Colonic mucosa (tissue), 4 donors: ENCODE measurements around the gene CNIH2. TPM values are rescaled to one million over a fixed set of nuclear protein-coding genes. Genes with fewer than 3 reads are reported as not detected.
A peak's percentile ranks its signal among the peaks of the same experiment; 100 is the strongest.

Experiments
- DNase-seq: peaks from one replicate; pipeline ENCODE4 v3.0.0-alpha.2; 2020
- H3K27ac ChIP-seq: fragments of 200-600 bp; one replicate; pipeline ENCODE4 v1.8.0; 2021
- H3K27me3 ChIP-seq: fragments of 200-600 bp; one replicate; pipeline ENCODE4 v1.8.0; 2021
- H3K36me3 ChIP-seq: fragments of 200-600 bp; one replicate; pipeline ENCODE4 v1.8.0; 2021
- H3K4me1 ChIP-seq: fragments of 200-600 bp; one replicate; pipeline ENCODE4 v1.8.0; 2021; ENCODE audit warnings: mild to moderate bottlenecking
- H3K4me3 ChIP-seq: fragments of 200-600 bp; one replicate; pipeline ENCODE4 v1.8.0; 2021
- H3K9ac ChIP-seq, 2 donors: one replicate each; pipeline ENCODE4 v1.7.0; 2013; ENCODE audit warnings: control low read depth in 2 of 2, low read depth in 2 of 2, low read length in 2 of 2
- H3K9me3 ChIP-seq: fragments of 200-600 bp; one replicate; pipeline ENCODE4 v1.8.0; 2021
- CTCF ChIP-seq: fragments of 200-600 bp; IDR thresholded peaks from one replicate; pipeline ENCODE4 v1.8.0; 2022; ENCODE audit warnings: antibody characterized with exemption, mild to moderate bottlenecking
- intact Hi-C: fragments of 100-400 bp; cut with DNase I; formaldehyde crosslinking; loops from one replicate; pipeline ENCODE4 v1.14.1; 2022
- total RNA-seq, 2 donors: library from RNA; stranded (reverse); fragmentation: NEBNext Ultra II Directional in 1 of 2; extraction: Animal tissue kit (Norgen Biotek cat#: 25700) in 1 of 2; gene quantifications; one replicate each; pipeline ENCODE4 v1.2.1, GENCODE V29; 2021
- donor health status: healthy.
- donor health status: DM: no; HTN: no; CAD: no.
- donor health status: DM: no; HTN: no; CAD: no.

CNIH2 gene
- total RNA-seq, 2 donors from 2014 or later: 0.58 to 0.67 TPM

DNA sequence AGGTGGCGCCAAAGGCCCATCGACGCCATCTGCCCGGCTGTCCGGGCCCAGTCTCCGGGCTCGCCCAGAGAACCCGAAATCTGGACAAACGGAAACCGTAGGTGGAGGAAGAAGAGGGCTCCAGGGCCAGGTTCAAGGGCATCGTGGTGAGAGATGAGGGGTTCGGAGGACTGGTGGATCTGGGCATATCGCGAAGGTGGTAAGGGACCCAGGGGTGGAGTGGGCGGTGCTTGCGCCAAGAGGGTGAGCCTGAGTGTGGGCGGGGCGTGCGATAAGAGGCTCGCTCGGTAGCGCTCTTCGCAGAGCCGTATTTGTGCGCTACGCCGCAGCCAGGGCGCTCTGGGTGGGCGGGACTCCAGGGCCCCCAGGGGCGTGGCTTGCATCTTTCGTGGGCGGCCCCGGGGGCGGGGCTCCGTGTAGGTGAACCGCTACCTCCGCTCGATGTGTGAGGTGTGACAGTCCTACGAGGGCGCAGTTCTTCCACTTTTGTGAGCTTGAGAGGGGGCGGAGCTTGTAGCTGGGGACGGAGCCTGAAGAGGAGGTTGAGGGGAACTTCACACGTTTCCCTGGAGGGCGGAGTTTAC is 34.1 kb downstream of the CNIH2 start:
- peak overlapping the region; percentile 68 to 73 for H3K9ac ChIP-seq
- H3K4me1 ChIP-seq: peaks cover 5% of the 10 kb centered on the region
- no peaks in the 10 kb centered on the region for H3K36me3 ChIP-seq
- H3K9me3 ChIP-seq: no peaks in the 10 kb centered on the region
- H3K27ac ChIP-seq: peak overlapping the region; percentile 89
- H3K27me3 ChIP-seq: no peaks in the 10 kb centered on the region
- DNase-seq: peak; percentile 94
- intact Hi-C loops: loop anchor here (1.0 kb wide), 1 partner anchor 77 kb away; no protein-coding TSS in a partner anchor
- H3K4me3 ChIP-seq: peak overlapping the region; percentile 54
- no peak for TF ChIP-seq CTCF

DNA sequence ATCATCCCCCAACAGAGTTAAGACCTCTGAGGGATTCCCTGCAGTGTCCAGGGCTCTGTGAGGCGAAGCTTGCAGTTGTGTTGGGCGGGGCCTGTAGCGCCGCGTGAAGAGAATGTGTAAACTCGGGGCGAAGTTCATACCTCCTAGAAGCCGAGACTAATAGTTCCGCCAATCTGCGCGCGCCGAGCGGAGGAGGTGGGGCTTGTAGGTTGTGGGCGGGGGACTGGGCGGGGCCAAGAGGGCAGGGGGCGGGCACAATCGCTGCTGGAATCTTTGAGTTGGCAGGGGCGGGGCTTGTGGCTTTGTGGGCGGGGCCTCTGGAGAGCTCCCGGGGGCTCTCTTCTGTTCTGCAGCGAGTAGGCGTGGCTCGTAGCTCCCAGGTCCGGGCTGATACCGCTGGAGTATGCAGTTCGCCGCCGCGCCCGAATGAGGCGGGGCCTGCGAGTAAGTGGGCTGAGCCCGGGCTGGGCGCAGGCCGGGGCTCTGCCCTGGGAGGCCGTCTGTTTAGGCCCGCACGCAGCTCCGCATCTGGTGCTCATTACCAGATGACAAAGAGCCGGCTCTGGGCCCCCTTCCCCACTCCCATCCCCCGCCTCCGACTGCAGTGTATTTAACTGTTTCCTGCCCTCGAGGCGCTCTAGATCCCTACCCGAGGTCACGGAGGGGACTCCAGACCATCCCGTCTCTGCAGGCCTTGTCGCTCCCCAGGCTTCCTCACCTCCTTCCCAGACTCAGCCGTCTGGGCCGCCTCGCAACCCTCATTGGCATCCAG is 34.8 kb downstream of the CNIH2 start:
- H3K4me3 ChIP-seq: peak overlapping the region; percentile 54
- no peaks in the 10 kb centered on the region for H3K36me3 ChIP-seq
- DNase-seq: peak; percentile 100
- H3K9me3 ChIP-seq: no peaks in the 10 kb centered on the region
- no peaks in the 10 kb centered on the region for H3K27me3 ChIP-seq
- H3K4me1 ChIP-seq: peaks cover 5% of the 10 kb centered on the region
- H3K27ac ChIP-seq: peak overlapping the region; percentile 89
- intact Hi-C loops: no loop called here
- no peak for TF ChIP-seq CTCF
- peak overlapping the region; percentile 70 to 73 for H3K9ac ChIP-seq

GRCh38 chr11:66313321-66314185 is 35.6 kb downstream of the CNIH2 start:
- no peaks in the 10 kb centered on the region for H3K36me3 ChIP-seq
- peak overlapping the region; percentile 51 to 70 for H3K9ac ChIP-seq
- TF ChIP-seq CTCF: no peak
- peak overlapping the region; percentile 25 for H3K4me3 ChIP-seq
- DNase-seq: no peak
- no peaks in the 10 kb centered on the region for H3K27me3 ChIP-seq
- no peaks in the 10 kb centered on the region for H3K9me3 ChIP-seq
- H3K27ac ChIP-seq: peak overlapping the region; percentile 86
- intact Hi-C loops: no loop called here
- H3K4me1 ChIP-seq: peaks cover 5% of the 10 kb centered on the region

DNA sequence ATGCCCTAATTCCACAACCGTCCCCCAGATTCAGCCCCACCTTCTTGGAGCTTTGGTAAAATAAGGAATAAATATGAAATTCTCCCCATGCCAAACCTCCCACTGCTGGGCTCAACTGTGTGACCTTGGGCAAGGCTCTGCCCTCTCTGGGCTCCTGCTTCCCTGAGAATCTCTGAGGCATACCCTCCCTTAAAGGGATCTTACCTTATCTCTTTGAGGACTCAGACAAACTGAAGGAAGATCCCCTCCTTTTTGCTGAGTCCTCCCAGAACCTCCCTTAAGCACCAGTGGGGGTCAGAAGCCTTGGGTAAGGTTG is 36.2 kb downstream of the CNIH2 start:
- intact Hi-C loops: no loop called here
- Histone ChIP-seq H3K27ac (peak overlapping the region; percentile 86), H3K4me3 (no peak overlapping the region), H3K36me3 (no peaks in the 10 kb centered on the region), H3K27me3 (no peaks in the 10 kb centered on the region), H3K9ac (peak overlapping the region in 1 of 2 donors; percentile 51), H3K9me3 (no peaks in the 10 kb centered on the region), H3K4me1 (peaks cover 5% of the 10 kb centered on the region)
- TF ChIP-seq CTCF: no peak
- no peak for DNase-seq

- intact Hi-C loops: no loop called here
- no peak overlapping the region for H3K4me3 ChIP-seq
- DNase-seq: no peak
Observed at GRCh38 chr11:66314561-66315497, 36.9 kb downstream of the CNIH2 start.

More at GRCh38 chr11:66314561-66315497, 36.9 kb downstream of the CNIH2 start:
- Histone ChIP-seq H3K36me3 (no peaks in the 10 kb centered on the region), H3K27me3 (no peaks in the 10 kb centered on the region), H3K9me3 (no peaks in the 10 kb centered on the region), H3K9ac (peak overlapping the region; percentile 56 to 66), H3K27ac (peak overlapping the region; percentile 86), H3K4me1 (peaks cover 5% of the 10 kb centered on the region)
- TF ChIP-seq CTCF: no peak
